ENCODE results near the gene CTAG1B.
"Not testable (repeated sequence)": the region's sequence is repeated elsewhere in the genome, so short reads cannot be mapped to it uniquely, and the experiment has no call there.

Gene CTAG1B

DNA sequence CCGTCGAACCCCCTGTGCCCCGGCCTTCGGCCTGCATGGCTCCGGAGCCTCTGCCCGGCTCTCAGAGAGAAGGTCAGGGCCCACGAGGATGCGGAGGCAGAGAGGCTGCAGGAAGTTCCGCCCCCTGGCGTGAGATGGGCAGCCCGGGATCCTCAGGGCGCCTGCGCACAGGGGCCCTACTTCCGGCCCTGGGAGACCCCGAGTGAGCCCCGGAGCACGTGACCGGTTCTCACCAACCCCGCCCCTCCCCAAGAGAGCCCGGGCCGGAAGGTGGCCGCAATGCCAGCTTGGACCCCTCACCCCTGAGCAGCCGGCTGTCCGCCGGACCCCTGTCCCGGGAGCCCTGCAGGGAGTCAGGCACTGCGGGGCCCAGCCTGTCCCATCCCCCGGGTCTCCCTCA is at the start of gene CTAG1B:
TSS of gene CTAG1B (minus strand) at position 101 of the 400 bp plus-strand sequence. CDS start at position 37, 64 bp downstream.
- not testable (repeated sequence) for DNase-seq (ENCODE audit: low spot score)

DNA sequence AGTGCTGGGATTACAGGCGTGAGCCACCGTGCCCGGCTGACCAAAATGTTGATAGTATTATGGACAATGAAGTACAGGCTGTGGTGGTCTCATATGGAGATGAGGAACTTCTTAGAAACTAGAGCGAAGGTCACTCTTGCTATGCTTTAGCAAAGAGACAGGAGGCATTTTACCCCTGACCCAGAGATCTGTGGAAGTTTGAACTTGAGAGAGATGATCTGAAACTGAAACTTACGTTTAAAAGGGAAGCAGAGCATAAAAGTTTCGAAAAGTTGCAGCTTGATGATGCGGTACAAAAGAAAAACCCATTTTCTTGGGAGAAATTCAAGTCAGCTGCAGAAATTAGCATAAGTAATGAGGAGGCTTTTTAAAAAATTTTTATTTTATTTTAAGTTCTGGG is 42.8 kb upstream of the CTAG1B start:
- no peak for DNase-seq (ENCODE audit: low spot score)

DNA sequence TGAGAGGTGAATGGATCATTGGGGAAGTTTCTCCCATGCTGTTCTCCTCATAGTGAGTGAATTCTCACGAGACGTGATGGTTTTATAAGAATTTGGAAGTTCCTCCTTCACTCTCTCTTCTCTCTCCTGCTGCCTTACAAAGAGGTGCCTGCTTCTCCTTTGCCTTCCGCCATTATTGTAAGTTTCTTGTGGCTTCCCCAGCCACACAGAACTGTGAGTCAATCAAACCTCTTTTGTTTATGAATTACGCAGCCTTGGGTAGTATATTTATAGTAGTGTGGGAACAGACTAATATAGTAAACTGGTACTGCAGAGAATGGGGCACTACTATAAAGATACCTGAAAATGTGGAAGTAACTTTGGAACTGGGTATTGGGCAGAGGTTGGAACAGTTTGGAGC is 42.1 kb upstream of the CTAG1B start:
- DNase-seq (ENCODE audit: low spot score): no peak

DNA sequence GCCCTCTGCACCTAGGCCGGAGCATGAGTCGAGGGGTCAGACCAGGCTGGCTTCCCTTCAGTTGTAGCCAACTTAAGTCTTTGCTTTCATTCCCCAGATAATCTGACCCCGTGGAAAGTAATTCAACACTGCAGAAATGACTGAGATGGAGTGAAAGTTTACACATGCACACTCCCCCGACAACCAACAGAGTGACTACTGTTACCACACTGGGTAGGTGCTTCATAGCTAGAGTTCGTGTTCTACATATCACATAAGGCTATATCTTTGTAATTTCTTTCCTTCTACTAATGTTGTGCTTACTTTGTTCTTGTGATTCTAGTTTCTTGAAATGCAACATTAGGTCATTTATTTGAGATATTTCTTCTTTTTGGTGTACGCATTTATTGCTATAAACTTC is 41.5 kb upstream of the CTAG1B start:
- DNase-seq (ENCODE audit: low spot score): no peak

DNA sequence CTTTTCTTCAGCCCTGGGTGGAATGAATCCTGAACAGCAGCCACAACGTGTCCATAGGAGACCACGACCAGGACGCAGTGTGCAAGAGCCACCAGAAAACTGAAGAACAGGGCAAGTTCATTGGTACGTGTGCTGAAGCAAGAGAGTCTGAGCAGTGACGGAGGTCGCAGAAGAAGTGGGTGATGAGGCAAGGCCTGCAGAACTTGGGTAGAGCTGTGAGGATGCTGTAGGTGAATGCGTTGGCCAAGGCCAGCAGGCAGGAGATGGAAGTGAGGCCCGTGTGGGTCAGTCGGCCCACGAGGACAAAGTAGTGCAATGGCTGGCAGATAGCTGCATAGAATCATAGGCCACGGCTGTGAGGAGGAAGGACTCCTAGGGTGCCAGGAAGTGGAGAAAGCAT is 39.9 kb upstream of the CTAG1B start:
- DNase-seq (ENCODE audit: low spot score): no peak

DNA sequence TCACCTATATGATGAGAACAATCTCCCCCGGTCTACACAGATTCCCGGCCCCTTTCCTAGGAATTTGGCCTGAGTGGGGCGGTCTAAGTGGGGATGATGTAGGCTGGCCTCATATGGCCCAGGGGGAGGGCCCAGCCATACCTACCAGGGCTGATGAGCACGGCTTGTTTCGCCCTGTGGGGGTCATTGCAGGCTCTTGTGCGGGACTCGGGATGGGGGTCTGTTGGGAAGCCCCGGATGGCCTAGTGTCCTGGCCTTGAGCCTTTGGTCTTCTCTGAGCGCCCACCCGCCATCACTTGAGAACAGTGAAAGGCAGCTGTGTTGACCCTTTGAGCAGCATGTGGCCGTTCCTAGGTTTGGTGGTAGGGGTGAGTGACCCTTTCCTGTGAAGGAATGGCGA is 39.1 kb upstream of the CTAG1B start:
- no peak for DNase-seq (ENCODE audit: low spot score)

DNA sequence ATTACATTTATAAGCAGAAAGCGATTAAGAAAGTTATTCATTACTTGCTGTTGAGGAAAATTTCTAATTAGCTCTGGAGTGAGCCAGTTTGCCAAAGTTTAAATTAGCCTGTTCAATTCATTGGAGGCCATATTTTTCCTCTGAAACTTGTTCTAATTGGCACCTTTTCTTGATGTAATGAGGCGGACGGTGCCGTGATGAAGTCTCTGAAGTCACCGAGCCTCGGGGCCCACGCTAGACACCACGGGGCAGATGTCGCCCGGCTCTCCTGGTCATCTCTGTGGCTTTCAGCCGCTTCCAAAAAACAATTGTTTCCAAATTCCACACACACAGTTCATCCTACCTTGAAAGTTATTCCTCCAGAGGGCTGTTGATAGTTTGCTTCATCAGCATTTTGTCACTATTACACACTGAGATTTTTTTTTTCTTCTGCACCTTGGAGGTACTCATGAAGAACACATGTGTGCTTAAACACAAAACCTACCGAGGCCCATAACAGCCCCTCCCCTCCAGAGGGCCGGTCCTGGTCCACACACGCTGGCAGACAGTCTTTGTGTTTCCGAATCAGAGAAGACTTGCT is 38.2 kb upstream of the CTAG1B start:
- DNase-seq (ENCODE audit: low spot score): no peak

DNA sequence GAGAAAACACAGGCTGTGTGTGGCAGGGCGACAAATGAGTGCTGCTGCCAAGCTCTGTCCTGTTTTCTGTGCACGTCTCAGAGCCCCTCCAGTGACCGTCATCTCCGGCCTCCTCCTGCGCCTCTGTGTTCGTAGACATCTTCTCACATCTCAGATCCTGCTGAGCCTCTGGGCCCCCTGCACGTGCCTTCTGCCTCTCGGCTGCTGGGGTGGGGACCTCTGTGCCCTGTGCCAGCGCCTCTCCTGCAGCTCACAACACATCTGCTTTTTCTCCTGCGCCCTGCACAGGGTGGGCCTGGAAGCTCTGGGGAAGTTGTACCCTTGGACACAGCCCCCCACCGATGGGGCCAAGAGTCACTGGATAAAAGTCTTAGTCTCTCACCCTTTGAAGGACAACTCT is 36.7 kb upstream of the CTAG1B start:
- no peak for DNase-seq (ENCODE audit: low spot score)

DNA sequence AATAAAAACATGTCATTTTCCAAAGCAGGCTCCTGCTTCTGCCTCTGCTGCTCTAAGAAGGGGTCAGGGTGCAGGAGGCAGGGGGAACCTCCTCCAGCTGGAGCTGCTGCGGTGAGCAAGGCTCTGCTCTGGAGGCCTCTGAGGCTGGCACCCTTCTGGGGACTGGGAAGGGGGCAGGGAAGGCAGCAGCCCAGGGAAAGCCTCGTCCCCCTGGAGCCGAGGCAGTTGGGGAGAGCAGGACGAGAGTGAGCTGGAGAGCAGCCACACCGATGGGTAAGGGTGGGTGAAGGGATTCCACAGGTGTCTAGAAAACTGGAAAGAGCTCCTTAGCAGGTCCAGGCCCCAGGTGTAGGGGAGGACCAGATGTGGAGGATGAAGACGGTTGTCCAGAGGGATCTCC is 36.3 kb upstream of the CTAG1B start:
- DNase-seq (ENCODE audit: low spot score): no peak

DNA sequence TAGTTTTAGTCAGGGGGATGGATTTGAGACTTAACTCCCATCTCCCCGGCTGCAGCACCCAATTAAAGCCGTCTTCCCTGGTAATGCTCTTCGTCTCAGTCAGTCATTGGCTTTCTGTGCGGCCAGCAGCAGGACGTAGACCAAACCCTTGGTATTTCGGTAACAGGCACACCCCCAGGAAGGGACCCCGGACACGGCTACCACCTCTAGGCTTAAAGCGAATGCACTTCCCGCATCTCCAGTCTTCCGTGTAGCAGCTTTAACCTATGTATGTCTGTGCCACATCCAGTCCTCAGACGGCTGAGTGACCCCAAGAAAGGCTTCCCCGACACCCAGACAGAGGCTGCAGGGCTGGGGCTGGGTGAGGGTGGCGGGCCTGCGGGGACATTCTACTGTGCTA is 35.8 kb upstream of the CTAG1B start:
- DNase-seq (ENCODE audit: low spot score): no peak

DNA sequence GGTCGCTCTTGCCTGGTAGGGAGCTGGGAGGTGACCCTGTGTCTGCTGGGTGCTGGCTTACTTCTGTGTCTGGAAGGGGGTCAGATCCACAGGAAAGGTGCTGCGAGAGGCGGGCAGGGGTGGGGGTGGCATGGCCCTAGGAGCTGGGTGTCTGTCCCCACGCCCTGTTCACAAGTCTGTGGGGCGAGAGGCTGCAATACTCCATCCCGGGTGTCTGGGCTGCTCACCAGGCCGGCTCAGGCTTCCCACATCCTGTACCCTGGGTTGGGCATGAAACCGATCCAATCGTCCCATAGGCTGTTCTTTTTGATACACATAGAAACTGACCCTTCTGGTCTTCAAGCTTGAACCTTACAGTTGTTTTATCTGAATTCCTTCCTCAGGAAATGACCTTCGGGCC is 35.3 kb upstream of the CTAG1B start:
- DNase-seq (ENCODE audit: low spot score): no peak

DNA sequence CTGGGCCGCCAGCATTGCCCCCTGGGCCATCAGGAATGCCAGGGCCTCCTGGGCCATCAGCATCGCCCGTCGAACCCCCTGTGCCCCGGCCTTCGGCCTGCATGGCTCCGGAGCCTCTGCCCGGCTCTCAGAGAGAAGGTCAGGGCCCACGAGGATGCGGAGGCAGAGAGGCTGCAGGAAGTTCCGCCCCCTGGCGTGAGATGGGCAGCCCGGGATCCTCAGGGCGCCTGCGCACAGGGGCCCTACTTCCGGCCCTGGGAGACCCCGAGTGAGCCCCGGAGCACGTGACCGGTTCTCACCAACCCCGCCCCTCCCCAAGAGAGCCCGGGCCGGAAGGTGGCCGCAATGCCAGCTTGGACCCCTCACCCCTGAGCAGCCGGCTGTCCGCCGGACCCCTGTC is 34.3 kb upstream of the CTAG1B start, which contains the start of gene CTAG2:
TSS of gene CTAG2 (minus strand) at position 167 of the 400 bp plus-strand sequence. CDS start at position 103, 64 bp downstream.
- not testable (repeated sequence) for DNase-seq (ENCODE audit: low spot score)

DNA sequence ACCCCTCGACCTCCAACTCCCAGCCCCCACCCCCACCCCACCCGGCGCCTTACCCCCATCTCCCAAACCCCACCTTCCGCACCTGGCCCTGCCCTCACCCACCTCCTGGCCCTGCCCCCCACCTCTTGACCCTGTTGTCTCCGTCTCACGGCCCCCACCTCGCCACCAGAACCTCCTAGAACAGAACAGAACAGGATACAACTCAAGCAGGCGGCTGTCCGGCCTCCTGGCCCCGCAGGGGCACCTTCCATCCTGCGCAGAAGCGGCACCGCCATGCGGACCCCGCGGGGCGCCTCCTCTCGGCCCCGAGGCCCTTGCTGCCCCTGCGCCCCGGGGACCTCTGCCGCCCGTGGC is 33.9 kb upstream of the CTAG1B start:
- no peak for DNase-seq (ENCODE audit: low spot score)

DNA sequence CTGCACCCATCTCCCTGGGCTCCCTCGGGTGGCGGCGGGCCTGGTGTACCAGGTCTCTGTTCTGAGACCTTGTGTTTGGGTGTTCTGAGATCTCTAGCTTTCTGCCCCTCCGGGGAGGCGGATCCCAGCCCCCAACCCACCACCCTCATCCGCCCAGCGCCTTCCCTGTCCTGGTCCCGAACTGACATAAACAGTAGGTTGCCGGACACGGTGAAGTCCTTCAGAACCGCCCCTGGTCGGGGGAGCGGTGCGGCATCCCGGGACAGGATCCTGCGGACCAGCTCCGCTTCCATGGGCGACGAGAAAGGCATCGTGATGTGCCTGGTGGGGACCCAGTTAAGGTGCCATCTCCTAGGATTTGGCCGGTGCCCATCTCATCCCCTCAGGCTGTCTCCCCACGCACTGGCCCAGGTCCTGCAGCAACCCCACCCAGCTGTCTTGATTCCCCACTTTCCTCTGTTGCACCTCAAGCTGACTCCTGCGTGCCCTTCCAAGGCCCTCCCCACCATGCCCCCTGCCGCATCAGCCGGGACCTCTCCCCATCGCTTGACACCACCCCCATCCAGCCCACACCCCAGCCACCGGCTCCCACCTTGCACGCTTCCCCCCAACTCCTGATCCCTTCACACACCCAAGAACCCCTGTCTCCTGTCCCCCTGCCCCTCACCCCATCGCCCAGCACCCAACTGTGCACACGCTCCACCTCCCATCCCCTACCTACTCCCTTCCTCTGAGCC is 33.4 kb upstream of the CTAG1B start:
- DNase-seq (ENCODE audit: low spot score): no peak

DNA sequence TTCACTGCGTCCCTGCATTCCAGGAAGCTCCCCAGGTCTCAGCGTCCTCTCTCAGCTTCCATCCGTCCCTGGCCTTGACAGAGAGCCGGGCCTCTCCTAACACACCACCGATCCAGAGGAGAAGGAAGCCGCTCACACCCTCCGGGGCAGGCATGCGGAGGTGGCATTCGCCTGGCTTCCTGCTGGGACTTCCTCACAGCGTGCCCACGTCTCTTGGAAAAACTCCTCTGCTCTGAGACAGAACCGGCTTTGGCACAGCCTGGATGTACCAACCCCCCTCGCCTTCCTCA is 31.1 kb upstream of the CTAG1B start:
- no peak for DNase-seq (ENCODE audit: low spot score)

DNA sequence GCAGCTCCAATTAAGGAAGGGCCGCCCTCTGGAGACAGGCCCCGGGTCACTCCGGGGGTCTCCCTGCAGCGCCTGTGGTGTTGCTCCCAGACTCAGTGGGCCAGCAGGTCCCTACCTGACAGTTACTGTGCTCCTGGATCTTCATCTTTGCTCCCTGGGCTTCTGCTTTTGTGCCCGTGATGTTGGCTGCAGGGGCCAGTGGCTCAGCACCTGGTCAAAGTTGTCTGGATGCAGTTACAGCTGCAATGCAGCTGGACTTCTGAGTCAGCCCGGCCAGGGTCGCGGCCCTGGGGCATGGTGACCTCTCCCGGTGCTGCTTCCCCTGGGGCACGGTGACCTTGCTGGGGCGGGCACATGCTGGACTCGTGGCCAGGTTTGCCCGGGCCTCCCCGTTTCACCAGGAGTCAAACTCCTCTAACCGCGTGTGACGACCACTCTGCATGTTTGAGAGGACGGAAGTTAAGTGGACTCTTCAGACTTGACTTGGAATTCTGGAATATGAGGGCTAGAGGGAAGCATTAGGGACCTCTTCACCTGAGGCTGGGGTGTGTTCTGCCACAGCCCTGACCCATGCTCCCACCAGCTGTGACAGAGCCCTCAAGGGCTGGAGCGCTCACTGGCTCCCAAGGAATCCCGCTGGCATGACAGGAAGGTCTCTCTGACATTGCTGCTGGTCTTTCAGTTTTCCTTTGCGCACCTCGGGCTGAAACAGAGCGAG is 30.6 kb upstream of the CTAG1B start:
- no peak for DNase-seq (ENCODE audit: low spot score)

DNA sequence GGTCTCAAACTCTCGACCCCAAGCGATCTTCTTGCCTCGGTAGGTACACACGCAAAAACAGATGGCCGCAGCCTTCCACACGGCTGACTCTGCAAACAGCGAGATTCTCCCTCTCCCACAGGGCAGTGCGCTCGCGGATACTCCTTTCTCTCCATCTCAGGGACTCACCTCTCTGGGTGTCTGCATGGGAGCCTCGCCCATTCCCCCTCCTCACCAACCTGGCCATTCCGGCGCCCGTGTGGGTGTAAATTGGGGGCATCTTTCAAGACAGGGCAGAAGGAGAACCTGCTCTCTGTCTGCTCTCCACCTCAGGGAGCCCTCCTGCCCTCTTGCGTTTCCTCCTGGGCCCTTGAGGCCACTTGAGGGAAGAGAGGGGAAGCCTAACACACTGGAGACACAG is 29.8 kb upstream of the CTAG1B start:
- DNase-seq (ENCODE audit: low spot score): no peak

DNA sequence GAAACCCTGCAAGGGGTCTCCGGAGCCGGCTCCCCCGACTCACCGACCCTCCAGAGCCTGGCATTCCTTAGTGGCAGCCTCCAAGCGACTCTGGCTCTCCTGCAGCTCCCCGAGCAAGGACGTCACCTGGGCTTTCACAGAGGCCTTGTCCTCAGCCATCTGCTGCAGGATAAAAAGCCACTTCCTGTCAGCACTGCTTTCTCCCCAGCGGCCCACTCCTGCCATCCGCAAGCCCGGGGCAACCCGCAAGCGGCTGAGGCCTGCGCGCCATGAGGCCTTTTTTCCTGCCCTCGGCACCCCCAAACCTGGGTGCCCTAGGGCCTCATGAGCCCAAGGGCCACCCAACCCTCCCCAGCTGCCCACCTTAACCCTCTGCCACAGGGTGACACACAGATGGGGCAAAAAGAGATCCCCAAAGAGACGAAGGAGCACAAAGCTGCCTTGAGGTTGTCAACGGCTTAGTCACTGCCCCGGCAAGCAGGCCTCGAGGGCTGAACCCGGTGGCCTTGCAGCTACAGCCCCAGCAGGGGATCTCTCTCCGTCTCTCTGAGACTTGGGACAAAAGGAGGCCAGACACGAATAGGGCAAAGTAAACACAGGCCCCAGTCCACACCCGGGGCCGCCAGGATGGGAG is 26.8 kb upstream of the CTAG1B start:
- DNase-seq (ENCODE audit: low spot score): not testable (repeated sequence)

DNA sequence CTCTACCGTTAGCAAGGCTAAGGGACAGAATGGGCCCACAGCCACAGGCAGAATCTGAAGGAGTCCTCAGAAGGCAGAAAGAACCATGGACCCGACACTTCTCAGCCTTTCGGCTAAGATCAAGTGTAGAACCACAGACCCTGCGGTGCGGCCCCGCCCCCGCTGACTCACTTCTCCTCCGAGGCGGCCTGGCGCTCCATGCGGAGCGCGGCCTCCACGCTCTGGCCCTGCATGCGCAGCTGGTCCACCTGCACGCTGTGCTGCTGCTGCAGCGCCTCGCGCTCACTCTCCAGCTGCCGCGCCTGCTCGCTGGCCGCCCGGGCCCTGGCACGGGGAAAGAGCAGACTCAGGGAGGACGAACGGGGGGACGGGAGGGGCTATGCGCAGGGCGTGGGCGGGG is 24.6 kb upstream of the CTAG1B start:
- not testable (repeated sequence) for DNase-seq (ENCODE audit: low spot score)

DNA sequence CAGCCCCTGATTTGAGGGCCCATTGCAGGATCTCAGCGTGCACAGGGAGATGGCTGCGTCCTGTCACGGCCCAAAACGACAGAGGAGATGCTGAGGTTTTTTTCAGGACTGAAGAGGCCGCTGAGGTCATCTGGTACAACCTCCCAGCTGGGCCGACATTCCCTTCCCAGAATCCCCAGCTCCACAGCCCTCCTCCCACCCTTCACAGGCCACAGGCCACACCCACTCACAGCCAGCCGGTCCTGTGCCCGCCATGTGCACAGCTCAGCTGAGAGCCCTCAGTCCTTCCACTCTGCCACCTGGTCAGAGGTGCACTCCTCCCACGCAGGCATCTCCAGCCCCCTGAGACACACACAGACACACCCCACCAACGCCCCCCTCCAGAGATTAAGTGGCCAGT is 22.7 kb upstream of the CTAG1B start:
- DNase-seq (ENCODE audit: low spot score): not testable (repeated sequence)

DNA sequence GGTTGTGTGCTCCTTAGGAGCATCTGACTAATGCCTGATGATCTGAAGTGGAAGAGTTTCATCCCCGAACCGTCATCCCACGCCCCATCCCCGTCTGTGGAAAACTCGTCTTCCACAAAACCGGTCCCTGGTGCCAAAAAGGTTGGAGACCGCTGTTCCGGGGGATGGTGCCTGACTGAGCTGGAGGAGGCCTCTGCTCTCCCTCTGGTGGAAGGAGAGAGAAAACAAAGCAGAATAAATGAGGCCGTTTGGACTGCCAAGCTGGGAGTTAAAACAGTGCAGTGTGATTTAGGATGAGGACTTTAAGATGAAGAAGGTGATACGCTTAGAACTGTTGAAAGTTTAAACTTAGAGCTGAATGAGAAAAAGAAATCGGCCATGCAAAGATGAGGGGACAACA is 14.6 kb upstream of the CTAG1B start:
- not testable (repeated sequence) for DNase-seq (ENCODE audit: low spot score)

DNA sequence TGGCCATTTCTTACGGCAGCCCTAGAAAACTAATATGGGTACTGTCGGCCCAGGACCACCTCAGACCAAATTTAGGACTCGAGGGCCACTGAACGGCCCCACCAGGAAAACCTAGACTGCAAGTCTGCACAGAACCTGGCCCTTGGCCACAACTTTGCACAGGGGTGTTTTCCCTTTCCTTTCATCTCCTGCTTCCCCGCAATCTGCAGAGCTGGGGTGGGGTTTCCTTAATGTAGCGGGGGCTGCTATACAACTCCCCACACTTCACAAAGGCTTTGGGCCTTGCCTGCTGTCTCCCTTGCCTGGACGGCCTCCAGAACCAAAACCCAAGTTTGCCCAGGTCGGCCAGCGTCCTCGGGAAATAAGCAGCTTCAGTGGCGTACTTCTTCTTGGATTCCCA is 11.9 kb upstream of the CTAG1B start:
- DNase-seq (ENCODE audit: low spot score): not testable (repeated sequence)

DNA sequence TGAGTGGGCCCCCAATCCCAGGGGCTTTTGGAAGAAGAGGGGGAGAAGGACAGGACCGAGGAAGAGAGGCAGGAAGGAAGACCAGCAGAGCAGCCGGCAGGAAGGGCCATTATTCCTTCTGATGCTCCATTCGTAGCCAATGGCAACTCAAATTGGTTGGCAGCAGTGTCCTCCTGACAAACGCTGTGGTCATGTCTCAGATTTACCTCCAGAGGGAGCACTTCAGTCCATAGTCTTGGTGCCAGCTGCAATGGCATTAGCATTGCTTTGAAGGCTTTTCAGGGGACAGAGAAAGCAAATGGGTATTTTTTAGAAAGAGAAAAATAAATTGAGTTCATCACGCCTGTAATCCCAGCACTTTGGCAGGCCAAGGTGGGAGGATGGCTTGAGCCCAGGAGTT is 9.9 kb upstream of the CTAG1B start:
- DNase-seq (ENCODE audit: low spot score): not testable (repeated sequence)

Data from LoVo (cell line).